Natural killer cell treated with Interleukin-12 subunit alpha and Interleukin-12 subunit beta and Interleukin-15 and Interleukin-18, amount 100 ng/mL, for 72 hours (primary cell): ENCODE measurements around the gene EXOC7. TPM values are rescaled to one million over a fixed set of nuclear protein-coding genes. Genes with fewer than 3 reads are reported as not detected.
"Not testable (repeated sequence)": the region's sequence is repeated elsewhere in the genome, so short reads cannot be mapped to it uniquely, and the experiment has no call there.

ENCODE experiments used
- ATAC-seq, 2 donors: fragments of 150-1000 bp; cut with Tn5 transposase in 1 of 2; sonication (Bioruptor Pico), chemical (Tn5 transposase) in 1 of 2; 2 replicates each; pipeline ENCODE4 v1.10.0; 2021
- DNase-seq: peaks from one replicate; pipeline ENCODE4 v3.0.0; 2022; ENCODE audit warnings: low spot score
- H3K27ac Mint-ChIP-seq, 2 donors: 1 replicate in 1 of 2; 2 replicates in 1 of 2; pipeline ENCODE4 v1.8.0; 2022; ENCODE audit warnings: mixed read lengths in 2 of 2, mild to moderate bottlenecking in 1 of 2, moderate library complexity in 1 of 2
- H3K27me3 Mint-ChIP-seq, 2 donors: 1 replicate in 1 of 2; 2 replicates in 1 of 2; pipeline ENCODE4 v1.8.0; 2022; ENCODE audit warnings: mixed read lengths in 2 of 2
- H3K36me3 Mint-ChIP-seq: one replicate; pipeline ENCODE4 v1.8.0; 2022; ENCODE audit warnings: mixed read lengths
- H3K4me1 Mint-ChIP-seq, 2 donors: 1 replicate in 1 of 2; 2 replicates in 1 of 2; pipeline ENCODE4 v1.8.0; 2022; ENCODE audit warnings: low read depth in 2 of 2, mixed read lengths in 2 of 2, mild to moderate bottlenecking in 1 of 2
- H3K4me3 Mint-ChIP-seq: one replicate; pipeline ENCODE4 v1.8.0; 2022; ENCODE audit warnings: mixed read lengths
- H3K9me3 Mint-ChIP-seq: 2 replicates; pipeline ENCODE4 v1.8.0; 2022; ENCODE audit warnings: mixed read lengths
- total RNA-seq, 2 donors: library from RNA; stranded (reverse); gene quantifications; one replicate each; pipeline ENCODE4 v1.2.3, GENCODE V29; 2022

EXOC7 gene
- total RNA-seq, 2 donors from 2014 or later, result 134 to 163 TPM

- Mint-ChIP-seq H3K4me1 (no peaks in the 10 kb centered on the region), H3K36me3 (peaks cover 7% of the 10 kb centered on the region), H3K9me3 (no peaks in the 10 kb centered on the region), H3K27ac (no peak overlapping the region), H3K27me3 (peaks cover 6 to 15% of the 10 kb centered on the region in 2 donors), H3K4me3 (no peak overlapping the region)
- no peak for ATAC-seq
- DNase-seq, result no peak
These were observed 21.0 kb downstream of the EXOC7 start for GRCh38 chr17:76082326-76083251.

GRCh38 chr17:76081295-76082210 is 22.0 kb downstream of the EXOC7 start:
- H3K27me3 Mint-ChIP-seq, result peaks cover 16 to 25% of the 10 kb centered on the region in 2 donors
- H3K4me1 Mint-ChIP-seq, result peaks cover 5 to 9% of the 10 kb centered on the region in 2 donors
- DNase-seq (no peak), ATAC-seq (no peak)
- no peak overlapping the region for H3K4me3 Mint-ChIP-seq
- H3K9me3 Mint-ChIP-seq, result no peaks in the 10 kb centered on the region
- peaks cover 7% of the 10 kb centered on the region for H3K36me3 Mint-ChIP-seq
- H3K27ac Mint-ChIP-seq, result no peak overlapping the region

DNA sequence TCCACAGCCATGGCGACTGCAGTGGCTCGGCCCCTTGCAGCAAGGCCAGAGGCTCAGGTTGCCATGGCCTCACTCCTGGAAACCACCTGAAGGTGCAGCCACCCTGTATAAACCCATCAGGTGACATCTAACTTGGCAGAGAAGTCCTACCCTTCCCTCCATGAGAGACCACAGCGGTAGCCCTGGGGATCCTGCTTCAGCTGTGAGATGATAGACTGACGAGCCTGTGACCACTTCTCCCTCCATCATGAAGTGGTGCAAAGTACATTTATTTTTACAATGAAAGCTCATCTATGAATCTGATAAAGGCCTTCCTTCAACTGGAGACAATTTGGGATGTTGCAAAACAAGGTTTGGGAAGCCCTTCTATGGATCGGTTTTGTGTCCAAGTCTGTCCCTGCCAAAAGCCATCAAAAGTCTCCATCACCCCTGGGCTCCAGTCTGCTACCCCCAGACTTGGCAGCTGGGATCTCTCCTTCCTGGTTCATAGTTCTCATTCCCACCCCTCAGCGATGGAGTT is 22.8 kb downstream of the EXOC7 start:
- no peak for ATAC-seq
- no peak for DNase-seq
- Mint-ChIP-seq H3K4me3 (no peak overlapping the region), H3K27ac (no peak overlapping the region), H3K36me3 (peaks cover 7% of the 10 kb centered on the region), H3K27me3 (peaks cover 16 to 26% of the 10 kb centered on the region in 2 donors), H3K4me1 (peaks cover 5 to 11% of the 10 kb centered on the region in 2 donors), H3K9me3 (no peaks in the 10 kb centered on the region)

DNA sequence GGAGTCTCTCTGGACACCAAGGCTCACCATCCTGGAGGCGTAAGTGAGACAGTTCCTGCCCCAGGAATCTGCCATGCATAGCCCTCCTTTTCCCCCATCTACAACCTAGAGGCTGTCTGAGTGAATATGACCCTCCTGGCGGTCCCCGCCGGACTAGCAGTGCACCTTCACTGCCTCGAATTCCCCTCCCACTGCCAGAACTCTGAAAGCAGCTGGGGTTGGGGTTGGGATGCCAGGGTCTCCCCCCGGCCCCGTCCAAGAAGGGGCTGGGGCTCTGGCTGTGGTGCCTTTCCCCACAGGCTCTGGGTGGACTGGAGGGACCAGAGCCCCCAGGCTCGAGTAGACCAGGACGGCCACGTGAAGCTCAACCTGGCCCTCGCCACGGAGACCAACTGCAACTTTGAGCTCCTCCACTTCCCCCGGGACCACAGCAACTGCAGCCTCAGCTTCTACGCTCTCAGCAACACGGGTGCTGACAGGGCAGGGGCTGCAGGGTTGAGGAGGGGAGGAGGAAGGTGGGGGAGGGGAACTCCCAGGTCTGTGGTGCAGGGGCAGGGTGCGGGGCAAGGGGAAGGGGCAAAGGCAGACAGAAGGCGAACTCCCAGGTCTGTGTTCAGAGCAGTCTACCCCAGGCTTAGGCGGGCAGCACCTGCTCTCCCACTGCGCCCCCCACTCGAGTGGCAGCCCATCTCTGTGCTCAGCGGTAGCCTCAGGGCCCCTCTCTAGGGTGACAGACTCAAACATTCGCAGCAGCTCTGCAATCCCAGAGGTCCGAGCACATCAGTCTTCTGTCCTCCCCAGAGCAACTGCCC is 23.4 kb downstream of the EXOC7 start:
- H3K4me1 Mint-ChIP-seq, result peaks cover 10 to 13% of the 10 kb centered on the region in 2 donors
- no peak overlapping the region for H3K4me3 Mint-ChIP-seq
- H3K36me3 Mint-ChIP-seq, result peaks cover 7% of the 10 kb centered on the region
- ATAC-seq (peak in 1 of 2 donors; percentile 16), DNase-seq (no peak)
- H3K9me3 Mint-ChIP-seq, result no peaks in the 10 kb centered on the region
- H3K27ac Mint-ChIP-seq, result no peak overlapping the region
- H3K27me3 Mint-ChIP-seq, result peaks cover 21 to 31% of the 10 kb centered on the region in 2 donors

DNA sequence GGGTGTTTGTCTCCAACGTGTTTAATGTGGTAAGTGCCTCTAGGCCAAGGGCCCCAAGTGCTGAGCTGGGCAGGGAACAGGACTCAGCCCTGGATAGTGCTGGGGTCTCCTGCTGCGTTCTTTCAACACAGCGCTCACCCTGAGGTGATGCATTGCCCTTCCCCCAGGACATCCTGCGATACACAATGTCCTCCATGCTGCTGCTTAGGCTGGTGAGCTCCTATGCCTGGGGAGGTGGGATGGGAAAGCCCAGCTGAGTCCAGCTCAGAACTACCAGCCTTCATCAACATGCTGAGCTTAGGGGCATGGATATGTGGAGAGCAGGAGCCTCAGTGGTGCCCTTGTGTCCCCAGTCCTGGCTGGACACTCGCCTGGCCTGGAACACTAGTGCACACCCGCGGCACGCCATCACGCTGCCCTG is 24.0 kb downstream of the EXOC7 start:
- Mint-ChIP-seq H3K4me3 (no peak overlapping the region), H3K27ac (no peak overlapping the region), H3K36me3 (peaks cover 2% of the 10 kb centered on the region), H3K9me3 (no peaks in the 10 kb centered on the region), H3K4me1 (peaks cover 15 to 17% of the 10 kb centered on the region in 2 donors), H3K27me3 (peaks cover 25 to 38% of the 10 kb centered on the region in 2 donors)
- ATAC-seq (no peak), DNase-seq (no peak)

GRCh38 chr17:76078860-76079534 is 24.6 kb downstream of the EXOC7 start, which contains the start of gene ZACN:
ZACN (plus strand) TSS chr17:76079182; CDS start chr17:76079265, 83 bp downstream.
- DNase-seq (no peak), ATAC-seq (no peak)
- Mint-ChIP-seq H3K4me1 (peaks cover 15 to 17% of the 10 kb centered on the region in 2 donors), H3K27me3 (peaks cover 25 to 38% of the 10 kb centered on the region in 2 donors), H3K9me3 (no peaks in the 10 kb centered on the region), H3K4me3 (no peak within 1 kb of the TSS), H3K27ac (no peak within 1 kb of the TSS), H3K36me3 (no peaks in the 10 kb centered on the region)

GRCh38 chr17:76078370-76078769 is 25.2 kb downstream of the EXOC7 start:
- not testable (repeated sequence) for H3K36me3 Mint-ChIP-seq, H3K9me3 Mint-ChIP-seq, DNase-seq, H3K4me3 Mint-ChIP-seq, H3K27ac Mint-ChIP-seq, ATAC-seq
- Mint-ChIP-seq H3K4me1 (peaks cover 15 to 17% of the 10 kb centered on the region in 2 donors), H3K27me3 (peaks cover 25 to 38% of the 10 kb centered on the region in 2 donors)

- ATAC-seq (no peak), DNase-seq (no peak)
- peaks cover 15 to 17% of the 10 kb centered on the region in 2 donors for H3K4me1 Mint-ChIP-seq
- no peak overlapping the region for H3K4me3 Mint-ChIP-seq
- H3K27ac Mint-ChIP-seq, result no peak overlapping the region
- H3K9me3 Mint-ChIP-seq, result no peaks in the 10 kb centered on the region
- peaks cover 25 to 38% of the 10 kb centered on the region in 2 donors for H3K27me3 Mint-ChIP-seq
- no peaks in the 10 kb centered on the region for H3K36me3 Mint-ChIP-seq
These were observed 25.9 kb downstream of the EXOC7 start for GRCh38 chr17:76077584-76078110.

GRCh38 chr17:76076765-76077583 is 26.6 kb downstream of the EXOC7 start:
- Mint-ChIP-seq H3K27ac (no peak overlapping the region), H3K4me3 (peak overlapping the region; percentile 75), H3K4me1 (peaks cover 16 to 17% of the 10 kb centered on the region in 2 donors), H3K36me3 (peaks cover 1% of the 10 kb centered on the region), H3K9me3 (no peaks in the 10 kb centered on the region), H3K27me3 (peaks cover 25 to 38% of the 10 kb centered on the region in 2 donors)
- DNase-seq (no peak), ATAC-seq (no peak)

- DNase-seq (no peak), ATAC-seq (no peak)
- H3K4me1 Mint-ChIP-seq, result peaks cover 23% of the 10 kb centered on the region in 2 donors
- H3K27ac Mint-ChIP-seq, result no peak overlapping the region
- no peak overlapping the region for H3K4me3 Mint-ChIP-seq
- H3K36me3 Mint-ChIP-seq, result peaks cover 7% of the 10 kb centered on the region
- H3K27me3 Mint-ChIP-seq, result peaks cover 25 to 38% of the 10 kb centered on the region in 2 donors
- no peaks in the 10 kb centered on the region for H3K9me3 Mint-ChIP-seq
These were observed 27.3 kb downstream of the EXOC7 start for GRCh38 chr17:76076146-76076764.

DNA sequence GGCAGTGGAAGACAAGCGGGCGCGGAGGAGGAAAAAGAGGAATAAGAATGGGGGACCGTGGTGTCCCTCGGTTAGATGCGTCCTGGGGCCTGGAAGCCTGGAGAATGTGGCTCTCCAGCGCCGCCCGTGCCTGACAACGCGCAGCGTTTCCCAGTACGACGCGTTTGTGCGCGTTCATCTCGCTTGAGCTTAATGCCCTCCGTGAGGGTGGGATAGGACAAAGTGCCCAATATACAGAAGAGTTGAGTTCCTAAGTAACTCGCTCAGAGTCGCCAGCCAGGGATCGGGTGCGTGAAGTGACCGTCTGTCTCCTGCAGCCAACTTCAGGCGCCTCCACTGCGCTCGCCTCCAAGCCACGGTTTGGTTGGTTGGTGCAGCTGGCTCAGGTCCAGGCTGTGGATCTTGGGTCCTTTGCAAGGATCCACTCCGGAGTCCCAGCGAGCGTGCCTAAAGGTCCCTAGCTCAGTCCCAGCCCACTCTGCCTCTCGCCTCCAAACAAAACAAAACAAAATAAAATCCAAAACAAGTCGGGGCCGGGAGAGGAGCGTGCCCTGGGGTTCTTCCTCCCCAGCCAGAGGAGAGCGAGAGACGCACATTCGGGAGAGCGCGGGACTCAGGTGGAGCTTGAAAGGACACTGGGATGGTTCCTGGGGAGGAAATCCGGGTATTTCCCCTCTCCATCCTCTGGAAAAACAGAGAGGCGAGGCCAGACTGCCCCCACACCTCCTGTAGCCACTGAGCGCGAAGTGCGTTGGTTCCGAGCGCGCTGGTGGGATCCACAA is 28.0 kb downstream of the EXOC7 start:
- Mint-ChIP-seq H3K4me3 (no peak overlapping the region), H3K9me3 (no peaks in the 10 kb centered on the region), H3K4me1 (peaks cover 28 to 29% of the 10 kb centered on the region in 2 donors), H3K27ac (no peak overlapping the region), H3K36me3 (peaks cover 7% of the 10 kb centered on the region), H3K27me3 (peaks cover 25 to 38% of the 10 kb centered on the region in 2 donors)
- DNase-seq (no peak), ATAC-seq (no peak)
